Measurements from ENCODE around the gene PRR3. TPM values are rescaled to one million over a fixed set of nuclear protein-coding genes. Genes with fewer than 3 reads are reported as not detected.

Gene PRR3
- total RNA-seq, 1 experiment from 2014 or later, result 49.9 TPM

- no peak for TF ChIP-seq EZH2 (IDR thresholded peaks at IDR 0.05; ENCODE audit: borderline replicate concordance, low read depth, low read length, poor library complexity, severe bottlenecking)
- TF ChIP-seq CTCF (conservative IDR thresholded peaks at IDR 0.05; ENCODE audit: low read depth, low read length), result no peak
- CTCF ChIA-PET, result interaction anchor here (1.2 kb wide), 1 partner anchor 12 kb away, joined by 5 read pairs; no protein-coding TSS in a partner anchor
- Histone ChIP-seq H3K9me3 (ENCODE audit: low read depth, low read length, poor library complexity, severe bottlenecking) (no peaks in the 10 kb centered on the region), H3K27me3 (replicated peaks; ENCODE audit: insufficient read depth, low read depth, low read length, poor library complexity) (no peaks in the 10 kb centered on the region), H3K4me1 (ENCODE audit: insufficient read depth, low read length, poor library complexity, severe bottlenecking) (no peaks in the 10 kb centered on the region), H3K4me3 (ENCODE audit: low read depth, low read length, poor library complexity, severe bottlenecking) (no peak overlapping the region), H3K36me3 (ENCODE audit: insufficient read depth, low read length, poor library complexity, severe bottlenecking) (no peaks in the 10 kb centered on the region), H3K27ac (ENCODE audit: low read depth, low read length, poor library complexity, severe bottlenecking) (no peak overlapping the region)
- no TSS peak for BruUV-seq (replicated peaks)
- intact Hi-C loops (cut with micrococcal nuclease; ENCODE audit: unreplicated experiment), result no loop called here
- POLR2A ChIA-PET (ENCODE audit: low non-redundant PET), result interaction anchor here (0.7 kb wide), 1 partner anchor 61 kb away, joined by 5 read pairs; no protein-coding TSS in a partner anchor
- no peak for DNase-seq (ENCODE audit: low spot score)
Measured at GRCh38 chr6:30530014-30530413, 27.1 kb upstream of the PRR3 start.

- no peak overlapping the region for H3K4me3 ChIP-seq (ENCODE audit: low read depth, low read length, poor library complexity, severe bottlenecking)
- no peak for DNase-seq (ENCODE audit: low spot score)
- H3K27ac ChIP-seq (ENCODE audit: low read depth, low read length, poor library complexity, severe bottlenecking), result no peak overlapping the region
- no peaks in the 10 kb centered on the region for H3K4me1 ChIP-seq (ENCODE audit: insufficient read depth, low read length, poor library complexity, severe bottlenecking)
- intact Hi-C loops (cut with micrococcal nuclease; ENCODE audit: unreplicated experiment), result no loop called here
- no peaks in the 10 kb centered on the region for H3K9me3 ChIP-seq (ENCODE audit: low read depth, low read length, poor library complexity, severe bottlenecking)
- H3K27me3 ChIP-seq (replicated peaks; ENCODE audit: insufficient read depth, low read depth, low read length, poor library complexity), result no peaks in the 10 kb centered on the region
- no peaks in the 10 kb centered on the region for H3K36me3 ChIP-seq (ENCODE audit: insufficient read depth, low read length, poor library complexity, severe bottlenecking)
- TF ChIP-seq CTCF (conservative IDR thresholded peaks at IDR 0.05; ENCODE audit: low read depth, low read length) (no peak), EZH2 (IDR thresholded peaks at IDR 0.05; ENCODE audit: borderline replicate concordance, low read depth, low read length, poor library complexity, severe bottlenecking) (no peak)
- CTCF ChIA-PET, result interaction anchor here (1.4 to 1.8 kb wide), 2 partner anchors 52 to 83 kb away, joined by 3 to 20 read pairs; no protein-coding TSS in a partner anchor
- POLR2A ChIA-PET (ENCODE audit: low non-redundant PET), result no interaction called here
- no TSS peak for BruUV-seq (replicated peaks)
Measured at GRCh38 chr6:30533460-30534294, 23.4 kb upstream of the PRR3 start.

- Histone ChIP-seq H3K9me3 (ENCODE audit: low read depth, low read length, poor library complexity, severe bottlenecking) (no peaks in the 10 kb centered on the region), H3K36me3 (ENCODE audit: insufficient read depth, low read length, poor library complexity, severe bottlenecking) (no peaks in the 10 kb centered on the region), H3K27me3 (replicated peaks; ENCODE audit: insufficient read depth, low read depth, low read length, poor library complexity) (no peaks in the 10 kb centered on the region), H3K4me3 (ENCODE audit: low read depth, low read length, poor library complexity, severe bottlenecking) (no peak overlapping the region), H3K27ac (ENCODE audit: low read depth, low read length, poor library complexity, severe bottlenecking) (no peak overlapping the region), H3K4me1 (ENCODE audit: insufficient read depth, low read length, poor library complexity, severe bottlenecking) (peaks cover 4% of the 10 kb centered on the region)
- ChIA-PET POLR2A (ENCODE audit: low non-redundant PET) (no interaction called here), CTCF (no interaction called here)
- BruUV-seq (replicated peaks), result no TSS peak
- DNase-seq (ENCODE audit: low spot score), result no peak
- no peak for TF ChIP-seq CTCF (conservative IDR thresholded peaks at IDR 0.05; ENCODE audit: low read depth, low read length)
- TF ChIP-seq EZH2 (IDR thresholded peaks at IDR 0.05; ENCODE audit: borderline replicate concordance, low read depth, low read length, poor library complexity, severe bottlenecking), result no peak
- intact Hi-C loops (cut with micrococcal nuclease; ENCODE audit: unreplicated experiment), result no loop called here
Measured at GRCh38 chr6:30537931-30538330, 19.2 kb upstream of the PRR3 start.
